ENCODE results near the gene TTC14.

TTC14 gene

DNA sequence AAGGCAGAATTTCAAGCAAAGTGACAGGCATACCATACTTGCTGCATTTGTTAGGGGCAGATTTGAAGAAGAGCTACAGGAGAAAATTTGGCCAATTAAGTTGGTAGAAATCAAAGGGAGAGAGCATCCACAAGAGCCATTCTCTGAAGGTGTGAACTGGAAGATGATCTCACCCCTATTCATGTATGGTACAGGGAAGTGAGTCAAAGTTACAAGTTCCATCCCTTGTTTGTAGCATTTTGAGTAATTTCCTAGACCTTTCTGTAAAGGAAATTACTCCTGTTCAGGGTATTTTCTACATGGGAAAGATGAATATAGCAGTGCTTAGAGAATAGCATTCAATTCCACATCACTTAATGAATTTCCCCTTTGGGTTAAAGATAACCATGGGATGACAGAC is 28.4 kb downstream of the TTC14 start:
- ATAC-seq: no peak
- no peak for TF ChIP-seq ZNF70 (CRISPR knock-in tag; IDR thresholded peaks at IDR 0.05)

DNA sequence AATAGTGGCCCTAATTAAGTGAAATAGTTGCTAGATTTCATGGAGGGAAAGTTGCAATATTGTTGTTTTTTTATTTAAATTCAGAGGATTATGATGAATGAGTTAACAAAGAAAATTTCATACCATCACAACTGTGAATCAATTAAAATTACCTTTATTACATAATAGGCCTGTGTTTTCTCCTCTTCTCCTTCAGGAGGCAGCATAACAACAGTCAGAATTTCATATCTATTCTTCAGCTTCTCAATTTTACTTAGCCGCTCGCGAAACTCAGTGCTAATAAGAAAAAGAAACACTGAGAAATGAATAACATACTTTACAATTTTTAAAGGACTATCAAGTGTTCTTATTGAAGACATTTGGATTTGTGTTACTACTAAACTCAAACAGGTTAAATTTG is 29.4 kb downstream of the TTC14 start:
- no peak for ATAC-seq
- no peak for TF ChIP-seq RARB (CRISPR knock-in tag; IDR thresholded peaks at IDR 0.05)

DNA sequence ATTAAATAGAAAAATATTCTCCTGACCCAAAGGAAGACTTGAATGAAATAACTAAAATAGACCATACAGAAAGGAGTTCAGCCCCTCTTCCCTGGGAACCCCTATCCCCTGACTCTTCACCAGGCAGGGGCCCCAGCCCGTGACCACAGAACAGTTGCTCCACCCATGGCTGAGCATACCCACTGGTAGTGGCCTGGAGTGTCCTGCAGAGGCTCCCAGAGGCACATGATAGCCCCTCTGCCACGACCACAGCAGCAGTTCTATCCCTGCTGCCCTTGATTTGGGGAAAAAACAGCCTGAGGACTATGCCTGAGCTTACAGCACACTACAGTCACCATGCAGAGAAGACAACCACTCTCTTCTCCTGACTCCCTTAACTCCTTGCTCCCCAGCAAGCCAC is 31.8 kb downstream of the TTC14 start:
- TF ChIP-seq BACH2 (CRISPR knock-in tag; IDR thresholded peaks at IDR 0.05; ENCODE audit: borderline replicate concordance) (no peak), OSR1 (CRISPR knock-in tag; IDR thresholded peaks at IDR 0.05) (no peak)
- peak; percentile 53; the same call in 2 of the 3 replicates for ATAC-seq

DNA sequence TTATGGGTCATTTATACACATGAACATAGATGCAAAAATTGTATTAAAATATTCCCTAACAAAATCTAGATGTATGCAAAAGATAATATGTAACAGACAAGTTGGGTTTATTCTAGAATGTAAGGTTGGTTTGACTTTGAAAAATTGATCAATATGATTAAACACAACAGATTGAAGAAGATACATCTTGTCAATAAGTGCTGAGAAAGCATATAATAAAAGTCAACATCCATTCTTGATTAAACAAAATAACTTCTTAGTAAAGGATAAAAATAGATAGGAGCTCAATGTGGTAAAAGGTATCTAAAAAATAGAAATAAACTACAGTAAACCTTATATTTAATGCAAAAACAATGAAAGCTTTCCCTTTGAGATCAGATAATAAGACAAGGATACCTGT is 39.0 kb downstream of the TTC14 start:
- no peak for ATAC-seq
- no peak for TF ChIP-seq PPARA (CRISPR knock-in tag; IDR thresholded peaks at IDR 0.05; ENCODE audit: borderline replicate concordance)
- no peak for TF ChIP-seq ZNF8 (CRISPR knock-in tag; IDR thresholded peaks at IDR 0.05)
- TF ChIP-seq ZNF565 (CRISPR knock-in tag; conservative IDR thresholded peaks at IDR 0.05; ENCODE audit: low read depth): no peak
- no peak for TF ChIP-seq OSR1 (CRISPR knock-in tag; IDR thresholded peaks at IDR 0.05)
- no peak for TF ChIP-seq BACH2 (CRISPR knock-in tag; IDR thresholded peaks at IDR 0.05; ENCODE audit: borderline replicate concordance)
- TF ChIP-seq, protein P1, sequence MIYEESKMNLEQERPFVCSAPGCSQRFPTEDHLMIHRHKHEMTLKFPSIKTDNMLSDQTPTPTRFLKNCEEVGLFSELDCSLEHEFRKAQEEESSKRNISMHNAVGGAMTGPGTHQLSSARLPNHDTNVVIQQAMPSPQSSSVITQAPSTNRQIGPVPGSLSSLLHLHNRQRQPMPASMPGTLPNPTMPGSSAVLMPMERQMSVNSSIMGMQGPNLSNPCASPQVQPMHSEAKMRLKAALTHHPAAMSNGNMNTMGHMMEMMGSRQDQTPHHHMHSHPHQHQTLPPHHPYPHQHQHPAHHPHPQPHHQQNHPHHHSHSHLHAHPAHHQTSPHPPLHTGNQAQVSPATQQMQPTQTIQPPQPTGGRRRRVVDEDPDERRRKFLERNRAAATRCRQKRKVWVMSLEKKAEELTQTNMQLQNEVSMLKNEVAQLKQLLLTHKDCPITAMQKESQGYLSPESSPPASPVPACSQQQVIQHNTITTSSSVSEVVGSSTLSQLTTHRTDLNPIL (CRISPR knock-in tag; IDR thresholded peaks at IDR 0.05; ENCODE audit: low read depth): no peak
- TF ChIP-seq, protein P2, sequence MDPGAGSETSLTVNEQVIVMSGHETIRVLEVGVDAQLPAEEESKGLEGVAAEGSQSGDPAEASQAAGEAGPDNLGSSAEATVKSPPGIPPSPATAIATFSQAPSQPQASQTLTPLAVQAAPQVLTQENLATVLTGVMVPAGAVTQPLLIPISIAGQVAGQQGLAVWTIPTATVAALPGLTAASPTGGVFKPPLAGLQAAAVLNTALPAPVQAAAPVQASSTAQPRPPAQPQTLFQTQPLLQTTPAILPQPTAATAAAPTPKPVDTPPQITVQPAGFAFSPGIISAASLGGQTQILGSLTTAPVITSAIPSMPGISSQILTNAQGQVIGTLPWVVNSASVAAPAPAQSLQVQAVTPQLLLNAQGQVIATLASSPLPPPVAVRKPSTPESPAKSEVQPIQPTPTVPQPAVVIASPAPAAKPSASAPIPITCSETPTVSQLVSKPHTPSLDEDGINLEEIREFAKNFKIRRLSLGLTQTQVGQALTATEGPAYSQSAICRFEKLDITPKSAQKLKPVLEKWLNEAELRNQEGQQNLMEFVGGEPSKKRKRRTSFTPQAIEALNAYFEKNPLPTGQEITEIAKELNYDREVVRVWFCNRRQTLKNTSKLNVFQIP (CRISPR knock-in tag; IDR thresholded peaks at IDR 0.05; ENCODE audit: borderline replicate concordance, low read depth): no peak
- TF ChIP-seq SNAI2 (CRISPR knock-in tag; IDR thresholded peaks at IDR 0.05): no peak
- no peak for TF ChIP-seq RARB (CRISPR knock-in tag; IDR thresholded peaks at IDR 0.05)
- no peak for TF ChIP-seq ZNF70 (CRISPR knock-in tag; IDR thresholded peaks at IDR 0.05)
- TF ChIP-seq, protein P3, sequence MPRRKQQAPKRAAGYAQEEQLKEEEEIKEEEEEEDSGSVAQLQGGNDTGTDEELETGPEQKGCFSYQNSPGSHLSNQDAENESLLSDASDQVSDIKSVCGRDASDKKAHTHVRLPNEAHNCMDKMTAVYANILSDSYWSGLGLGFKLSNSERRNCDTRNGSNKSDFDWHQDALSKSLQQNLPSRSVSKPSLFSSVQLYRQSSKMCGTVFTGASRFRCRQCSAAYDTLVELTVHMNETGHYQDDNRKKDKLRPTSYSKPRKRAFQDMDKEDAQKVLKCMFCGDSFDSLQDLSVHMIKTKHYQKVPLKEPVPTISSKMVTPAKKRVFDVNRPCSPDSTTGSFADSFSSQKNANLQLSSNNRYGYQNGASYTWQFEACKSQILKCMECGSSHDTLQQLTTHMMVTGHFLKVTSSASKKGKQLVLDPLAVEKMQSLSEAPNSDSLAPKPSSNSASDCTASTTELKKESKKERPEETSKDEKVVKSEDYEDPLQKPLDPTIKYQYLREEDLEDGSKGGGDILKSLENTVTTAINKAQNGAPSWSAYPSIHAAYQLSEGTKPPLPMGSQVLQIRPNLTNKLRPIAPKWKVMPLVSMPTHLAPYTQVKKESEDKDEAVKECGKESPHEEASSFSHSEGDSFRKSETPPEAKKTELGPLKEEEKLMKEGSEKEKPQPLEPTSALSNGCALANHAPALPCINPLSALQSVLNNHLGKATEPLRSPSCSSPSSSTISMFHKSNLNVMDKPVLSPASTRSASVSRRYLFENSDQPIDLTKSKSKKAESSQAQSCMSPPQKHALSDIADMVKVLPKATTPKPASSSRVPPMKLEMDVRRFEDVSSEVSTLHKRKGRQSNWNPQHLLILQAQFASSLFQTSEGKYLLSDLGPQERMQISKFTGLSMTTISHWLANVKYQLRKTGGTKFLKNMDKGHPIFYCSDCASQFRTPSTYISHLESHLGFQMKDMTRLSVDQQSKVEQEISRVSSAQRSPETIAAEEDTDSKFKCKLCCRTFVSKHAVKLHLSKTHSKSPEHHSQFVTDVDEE (CRISPR knock-in tag; IDR thresholded peaks at IDR 0.05): no peak
- no peak for TF ChIP-seq ZC3H10 (CRISPR knock-in tag; IDR thresholded peaks at IDR 0.05)
- TF ChIP-seq ZFP30 (CRISPR knock-in tag; IDR thresholded peaks at IDR 0.05): no peak
- no peak for TF ChIP-seq TOX (CRISPR knock-in tag; IDR thresholded peaks at IDR 0.05; ENCODE audit: borderline replicate concordance)
- TF ChIP-seq, protein P4, sequence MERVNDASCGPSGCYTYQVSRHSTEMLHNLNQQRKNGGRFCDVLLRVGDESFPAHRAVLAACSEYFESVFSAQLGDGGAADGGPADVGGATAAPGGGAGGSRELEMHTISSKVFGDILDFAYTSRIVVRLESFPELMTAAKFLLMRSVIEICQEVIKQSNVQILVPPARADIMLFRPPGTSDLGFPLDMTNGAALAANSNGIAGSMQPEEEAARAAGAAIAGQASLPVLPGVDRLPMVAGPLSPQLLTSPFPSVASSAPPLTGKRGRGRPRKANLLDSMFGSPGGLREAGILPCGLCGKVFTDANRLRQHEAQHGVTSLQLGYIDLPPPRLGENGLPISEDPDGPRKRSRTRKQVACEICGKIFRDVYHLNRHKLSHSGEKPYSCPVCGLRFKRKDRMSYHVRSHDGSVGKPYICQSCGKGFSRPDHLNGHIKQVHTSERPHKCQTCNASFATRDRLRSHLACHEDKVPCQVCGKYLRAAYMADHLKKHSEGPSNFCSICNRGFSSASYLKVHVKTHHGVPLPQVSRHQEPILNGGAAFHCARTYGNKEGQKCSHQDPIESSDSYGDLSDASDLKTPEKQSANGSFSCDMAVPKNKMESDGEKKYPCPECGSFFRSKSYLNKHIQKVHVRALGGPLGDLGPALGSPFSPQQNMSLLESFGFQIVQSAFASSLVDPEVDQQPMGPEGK (CRISPR knock-in tag; IDR thresholded peaks at IDR 0.05; ENCODE audit: borderline replicate concordance): no peak

DNA sequence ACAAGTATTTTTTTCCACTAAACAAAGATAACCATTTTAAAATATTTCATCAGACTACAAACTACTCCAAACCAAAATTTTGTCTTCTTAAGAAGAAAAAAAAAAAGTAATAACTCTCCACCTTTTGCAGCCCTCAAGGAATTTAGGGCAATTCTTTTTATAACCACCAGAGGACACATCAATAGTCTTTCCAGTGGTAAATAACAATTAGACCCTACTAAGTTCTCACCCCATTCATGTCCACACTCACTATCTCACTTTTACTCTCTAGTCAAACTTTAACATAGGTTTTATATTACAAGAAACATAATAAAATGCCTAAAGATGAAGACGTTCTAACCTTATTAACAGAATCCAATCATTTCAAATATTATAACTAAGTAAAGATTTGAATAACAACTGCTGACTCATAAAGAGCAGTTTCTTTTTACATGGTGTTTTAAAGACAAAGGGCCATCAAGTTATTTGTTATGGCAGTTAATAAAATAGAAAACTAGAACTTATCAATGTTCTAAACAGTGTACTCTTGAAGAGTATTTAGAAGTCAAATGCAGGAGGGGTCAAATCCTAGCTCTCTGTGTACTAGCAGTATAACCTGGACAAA is 44.3 kb downstream of the TTC14 start:
- no peak for TF ChIP-seq ZFP3 (CRISPR knock-in tag; IDR thresholded peaks at IDR 0.05)
- TF ChIP-seq ISL1 (CRISPR knock-in tag; IDR thresholded peaks at IDR 0.05): no peak
- TF ChIP-seq, protein P1 (CRISPR knock-in tag; IDR thresholded peaks at IDR 0.05; ENCODE audit: low read depth): no peak
- TF ChIP-seq ZNF565 (CRISPR knock-in tag; conservative IDR thresholded peaks at IDR 0.05; ENCODE audit: low read depth): no peak
- TF ChIP-seq, protein P2 (CRISPR knock-in tag; IDR thresholded peaks at IDR 0.05; ENCODE audit: borderline replicate concordance, low read depth): no peak
- ATAC-seq: no peak
